ENCODE results near the gene SLC9A5. TPM values are rescaled to one million over a fixed set of nuclear protein-coding genes. Genes with fewer than 3 reads are reported as not detected.
A peak's percentile ranks its signal among the peaks of the same experiment; 100 is the strongest.

Gene SLC9A5
- total and polyA plus RNA-seq, 9 of the 15 experiments (the other 6 are each of a cell fraction or from before 2014, with no cell fraction given), result 0.06 to 3.1 (median 1.2) TPM

DNA sequence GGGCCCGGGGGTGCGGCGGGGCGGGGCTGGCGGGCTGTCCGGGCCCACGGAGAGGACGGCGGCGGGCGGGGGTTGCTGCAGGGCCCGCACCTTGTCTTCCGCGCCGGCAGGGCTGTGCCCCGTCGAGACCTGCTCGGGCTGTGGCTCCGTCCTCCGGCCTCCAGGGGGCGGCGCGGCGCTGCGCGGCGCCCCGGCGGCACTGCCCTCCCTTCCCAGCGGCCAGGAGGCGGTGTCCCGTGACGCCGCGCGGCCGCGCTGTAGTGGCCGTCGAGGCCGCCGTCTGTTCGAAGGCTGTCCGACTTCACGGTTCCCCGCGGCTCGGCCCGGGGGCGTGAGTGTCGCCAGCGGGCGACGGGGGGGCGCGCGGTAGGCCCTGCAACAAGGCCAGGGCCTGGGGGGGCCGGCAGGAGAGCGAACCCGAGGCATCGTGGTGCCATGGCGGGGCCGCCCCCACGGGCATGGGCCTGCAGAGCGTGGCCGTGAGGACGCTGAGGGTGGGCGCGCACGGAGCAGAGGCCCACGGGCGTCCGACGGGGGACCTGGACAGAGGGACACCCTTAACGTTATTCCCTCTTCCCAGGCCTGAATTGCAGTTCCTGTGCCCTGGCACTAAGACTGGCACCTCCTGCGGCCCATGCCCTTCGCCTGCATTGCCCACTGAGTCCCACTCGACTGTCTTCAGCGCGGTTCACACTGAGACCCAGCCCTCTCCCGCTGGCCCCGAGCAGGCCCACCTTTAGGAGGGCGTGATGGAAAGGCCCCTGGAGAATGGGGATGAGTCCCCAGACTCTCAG lies 30.7 kb downstream of the SLC9A5 start, which contains the start of gene PLEKHG4 (continued):
- no peak for TF ChIP-seq ZNF609 (CRISPR knock-in tag; IDR thresholded peaks at IDR 0.05; ENCODE audit: borderline replicate concordance)
- 0 out of 2 replicates have a peak, but pooled peaks have one; percentile 68 for TF ChIP-seq CAMTA2 (CRISPR knock-in tag; conservative IDR thresholded peaks at IDR 0.05)
- TF ChIP-seq SNIP1 (IDR thresholded peaks at IDR 0.05; ENCODE audit: low read depth), result no peak
- TF ChIP-seq KAT7 (CRISPR knock-in tag; IDR thresholded peaks at IDR 0.05; ENCODE audit: borderline replicate concordance), result peak; percentile 92
- TF ChIP-seq ZNF785 (CRISPR knock-in tag; IDR thresholded peaks at IDR 0.05), result no peak
- no peak for TF ChIP-seq RBM39 (optimal IDR thresholded peaks at IDR 0.05; ENCODE audit: low read depth, low read length)
- TF ChIP-seq CTBP1 (IDR thresholded peaks at IDR 0.05; ENCODE audit: borderline replicate concordance), result peak; percentile 62
- TF ChIP-seq ZBTB5 (IDR thresholded peaks at IDR 0.05), result no peak
- no peak for TF ChIP-seq POLR3G (IDR thresholded peaks at IDR 0.05; ENCODE audit: extremely low read depth, insufficient read length, insufficient replicate concordance)
- TF ChIP-seq HMG20B (CRISPR knock-in tag; IDR thresholded peaks at IDR 0.05), result no peak
- TF ChIP-seq KAT2B (IDR thresholded peaks at IDR 0.05; ENCODE audit: low read depth, low read length), result no peak
- no peak for TF ChIP-seq ZNF224 (CRISPR knock-in tag; IDR thresholded peaks at IDR 0.05)
- no peak for TF ChIP-seq TRIM28 (IDR thresholded peaks at IDR 0.05)
- TF ChIP-seq ZNF79 (CRISPR knock-in tag; IDR thresholded peaks at IDR 0.05; ENCODE audit: low read depth), result no peak
- no peak for TF ChIP-seq TFAM (CRISPR knock-in tag; conservative IDR thresholded peaks at IDR 0.05)
- TF ChIP-seq SREBF2 (CRISPR knock-in tag; IDR thresholded peaks at IDR 0.05), result no peak
- TF ChIP-seq, protein P1, sequence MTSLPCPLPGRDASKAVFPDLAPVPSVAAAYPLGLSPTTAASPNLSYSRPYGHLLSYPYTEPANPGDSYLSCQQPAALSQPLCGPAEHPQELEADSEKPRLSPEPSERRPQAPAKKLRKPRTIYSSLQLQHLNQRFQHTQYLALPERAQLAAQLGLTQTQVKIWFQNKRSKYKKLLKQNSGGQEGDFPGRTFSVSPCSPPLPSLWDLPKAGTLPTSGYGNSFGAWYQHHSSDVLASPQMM (CRISPR knock-in tag; IDR thresholded peaks at IDR 0.05), result no peak
- TF ChIP-seq YBX1 (IDR thresholded peaks at IDR 0.05), result no peak
- TF ChIP-seq EWSR1 (IDR thresholded peaks at IDR 0.05; ENCODE audit: borderline replicate concordance, low read depth, partially characterized antibody), result no peak
- no peak for TF ChIP-seq ZNF384 (IDR thresholded peaks at IDR 0.05; ENCODE audit: low read depth, low read length)
- TF ChIP-seq MBD2 (IDR thresholded peaks at IDR 0.05; ENCODE audit: borderline replicate concordance, low read depth), result no peak
- peak; percentile 30; the same call in 1 of the 2 replicates for TF ChIP-seq ZBTB12 (CRISPR knock-in tag; IDR thresholded peaks at IDR 0.05)

Measured in K562 (cell line).